ENCODE data around the gene SOCS7. TPM values are rescaled to one million over a fixed set of nuclear protein-coding genes. Genes with fewer than 3 reads are reported as not detected.

SOCS7 gene
- total RNA-seq, 2 donors from 2014 or later = 11.4 to 15.3 TPM

GRCh38 chr17:38379448-38379847 lies 27.8 kb downstream of the SOCS7 start:
- no peaks in the 10 kb centered on the region for H3K9me3 ChIP-seq
- no peak for TF ChIP-seq CTCF (IDR thresholded peaks at IDR 0.05)
- DNase-seq = no peak
- H3K27ac ChIP-seq = no peak overlapping the region
- no peak overlapping the region for H3K4me3 ChIP-seq
- no peak overlapping the region for H3K9ac ChIP-seq (ENCODE audit: low read depth in 2 of 2, low read length in 2 of 2)
- no peaks in the 10 kb centered on the region for H3K27me3 ChIP-seq
- intact Hi-C loops (cut with DNase I) = no loop called here
- H3K4me1 ChIP-seq = no peaks in the 10 kb centered on the region
- peaks cover 3% of the 10 kb centered on the region for H3K36me3 ChIP-seq

- no peaks in the 10 kb centered on the region for H3K36me3 ChIP-seq
- H3K4me1 ChIP-seq = no peaks in the 10 kb centered on the region
- no peak for TF ChIP-seq CTCF (IDR thresholded peaks at IDR 0.05)
- no peaks in the 10 kb centered on the region for H3K9me3 ChIP-seq
- H3K27me3 ChIP-seq = no peaks in the 10 kb centered on the region
- no peak overlapping the region for H3K4me3 ChIP-seq
- intact Hi-C loops (cut with DNase I) = no loop called here
- H3K9ac ChIP-seq (ENCODE audit: low read depth in 2 of 2, low read length in 2 of 2) = no peak overlapping the region
- no peak overlapping the region for H3K27ac ChIP-seq
- DNase-seq = no peak
Observed at GRCh38 chr17:38395090-38395489, 43.4 kb downstream of the SOCS7 start.

GRCh38 chr17:38397227-38397626 lies 45.6 kb downstream of the SOCS7 start:
- Histone ChIP-seq H3K36me3 (no peaks in the 10 kb centered on the region), H3K4me1 (no peaks in the 10 kb centered on the region), H3K9me3 (no peaks in the 10 kb centered on the region), H3K27ac (no peak overlapping the region), H3K27me3 (no peaks in the 10 kb centered on the region), H3K4me3 (no peak overlapping the region), H3K9ac (ENCODE audit: low read depth in 2 of 2, low read length in 2 of 2) (no peak overlapping the region)
- TF ChIP-seq CTCF (IDR thresholded peaks at IDR 0.05) = no peak
- intact Hi-C loops (cut with DNase I) = no loop called here
- no peak for DNase-seq

DNA sequence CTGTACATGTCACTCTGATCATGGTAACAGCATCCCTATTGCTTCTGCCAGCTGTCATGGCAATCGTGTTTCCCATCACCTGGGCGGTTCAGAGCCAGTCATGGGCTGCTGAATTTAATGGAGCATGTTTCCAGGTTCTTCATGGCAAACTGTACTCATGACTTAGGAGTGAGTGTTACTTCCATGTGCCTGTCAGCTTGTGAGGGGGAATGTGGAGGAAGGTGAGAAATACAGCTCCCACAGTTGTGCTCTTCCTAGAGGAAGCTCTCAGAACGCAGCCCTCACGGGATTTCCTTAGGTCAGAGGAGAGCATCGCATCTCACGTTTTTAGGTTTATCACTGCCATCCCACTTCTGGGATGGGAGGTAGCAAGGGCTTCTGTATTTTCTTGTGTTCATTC lies 48.6 kb downstream of the SOCS7 start:
- intact Hi-C loops (cut with DNase I) = no loop called here
- Histone ChIP-seq H3K4me3 (no peak overlapping the region), H3K9me3 (no peaks in the 10 kb centered on the region), H3K9ac (ENCODE audit: low read depth in 2 of 2, low read length in 2 of 2) (no peak overlapping the region), H3K4me1 (no peaks in the 10 kb centered on the region), H3K36me3 (no peaks in the 10 kb centered on the region), H3K27me3 (no peaks in the 10 kb centered on the region), H3K27ac (no peak overlapping the region)
- no peak for TF ChIP-seq CTCF (IDR thresholded peaks at IDR 0.05)
- no peak for DNase-seq

GRCh38 chr17:38401459-38401858 lies 49.8 kb downstream of the SOCS7 start:
- Histone ChIP-seq H3K9ac (ENCODE audit: low read depth in 2 of 2, low read length in 2 of 2) (no peak overlapping the region), H3K4me1 (no peaks in the 10 kb centered on the region), H3K27me3 (no peaks in the 10 kb centered on the region), H3K36me3 (no peaks in the 10 kb centered on the region), H3K4me3 (no peak overlapping the region), H3K27ac (no peak overlapping the region), H3K9me3 (no peaks in the 10 kb centered on the region)
- intact Hi-C loops (cut with DNase I) = no loop called here
- no peak for TF ChIP-seq CTCF (IDR thresholded peaks at IDR 0.05)
- DNase-seq = no peak

DNA sequence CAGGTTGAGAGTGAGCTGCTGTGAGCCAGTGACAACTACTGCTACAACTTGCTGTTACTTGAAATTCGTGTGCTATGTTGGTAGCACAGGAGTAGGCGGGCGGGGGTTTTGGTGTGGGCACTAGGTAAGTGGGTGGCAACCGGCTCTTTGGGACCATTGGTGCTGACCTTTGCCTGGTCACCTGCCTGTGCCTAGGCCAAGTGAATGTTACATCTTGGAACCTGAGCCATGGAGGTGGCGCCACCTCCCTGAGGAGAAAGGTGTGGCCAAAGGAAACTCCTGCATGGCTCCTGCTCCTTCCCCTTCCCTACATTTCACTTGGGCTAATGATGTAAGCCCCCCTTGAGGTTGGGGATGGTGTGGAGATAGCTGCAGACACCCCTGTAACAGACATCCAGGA lies 51.3 kb downstream of the SOCS7 start:
- no peak for DNase-seq
- Histone ChIP-seq H3K36me3 (no peaks in the 10 kb centered on the region), H3K4me3 (no peak overlapping the region), H3K27me3 (no peaks in the 10 kb centered on the region), H3K4me1 (no peaks in the 10 kb centered on the region), H3K9me3 (no peaks in the 10 kb centered on the region), H3K27ac (no peak overlapping the region), H3K9ac (ENCODE audit: low read depth in 2 of 2, low read length in 2 of 2) (no peak overlapping the region)
- TF ChIP-seq CTCF (IDR thresholded peaks at IDR 0.05) = no peak
- intact Hi-C loops (cut with DNase I) = no loop called here

Measured in colonic mucosa (tissue), 4 donors.